ENCODE data around the gene ADAM12.

The ADAM12 gene

GRCh38 chr10:126097558-126098225 is 290.6 kb downstream of the ADAM12 start:
- TF ChIP-seq EZH2phosphoT487 (IDR thresholded peaks at IDR 0.05; ENCODE audit: borderline replicate concordance): no peak
- no peak for TF ChIP-seq CTCF (conservative IDR thresholded peaks at IDR 0.05; ENCODE audit: low read length)
- H3K27me3 ChIP-seq (ENCODE audit: insufficient read depth, low read length, poor library complexity, severe bottlenecking): no peaks in the 10 kb centered on the region
- H3K36me3 ChIP-seq (ENCODE audit: insufficient read depth, low read length): no peaks in the 10 kb centered on the region
- H3K9me2 ChIP-seq (replicated peaks; ENCODE audit: low read depth, low read length): no peaks in the 10 kb centered on the region
- no peaks in the 10 kb centered on the region for H3K9me3 ChIP-seq (ENCODE audit: insufficient read depth, low read depth, low read length)
- no peak overlapping the region for H3K4me2 ChIP-seq (ENCODE audit: low read depth, low read length, poor library complexity, severe bottlenecking)
- no peak overlapping the region for H2AFZ ChIP-seq (ENCODE audit: low read length)
- H3K9ac ChIP-seq (ENCODE audit: low read depth, low read length, poor library complexity, severe bottlenecking): no peak overlapping the region
- H4K20me1 ChIP-seq (ENCODE audit: insufficient read depth, low read length, poor library complexity, severe bottlenecking): no peaks in the 10 kb centered on the region
- H3K4me3 ChIP-seq (ENCODE audit: low read length, poor library complexity, severe bottlenecking): no peak overlapping the region
- no peaks in the 10 kb centered on the region for H3F3A ChIP-seq (ENCODE audit: low read depth)
- H3K79me2 ChIP-seq (ENCODE audit: insufficient read depth, low read length): no peaks in the 10 kb centered on the region
- H3K4me1 ChIP-seq (ENCODE audit: insufficient read depth, low read length, poor library complexity, severe bottlenecking): no peaks in the 10 kb centered on the region

GRCh38 chr10:126094537-126094936 is 293.7 kb downstream of the ADAM12 start:
- H3F3A ChIP-seq (ENCODE audit: low read depth): no peaks in the 10 kb centered on the region
- H2AFZ ChIP-seq (ENCODE audit: low read length): no peak overlapping the region
- H3K79me2 ChIP-seq (ENCODE audit: insufficient read depth, low read length): no peaks in the 10 kb centered on the region
- TF ChIP-seq CTCF (conservative IDR thresholded peaks at IDR 0.05; ENCODE audit: low read length): no peak
- TF ChIP-seq EZH2phosphoT487 (IDR thresholded peaks at IDR 0.05; ENCODE audit: borderline replicate concordance): no peak
- H3K4me3 ChIP-seq (ENCODE audit: low read length, poor library complexity, severe bottlenecking): no peak overlapping the region
- no peaks in the 10 kb centered on the region for H3K9me2 ChIP-seq (replicated peaks; ENCODE audit: low read depth, low read length)
- H3K4me2 ChIP-seq (ENCODE audit: low read depth, low read length, poor library complexity, severe bottlenecking): no peak overlapping the region
- no peaks in the 10 kb centered on the region for H3K9me3 ChIP-seq (ENCODE audit: insufficient read depth, low read depth, low read length)
- H3K36me3 ChIP-seq (ENCODE audit: insufficient read depth, low read length): no peaks in the 10 kb centered on the region
- no peaks in the 10 kb centered on the region for H3K27me3 ChIP-seq (ENCODE audit: insufficient read depth, low read length, poor library complexity, severe bottlenecking)
- H4K20me1 ChIP-seq (ENCODE audit: insufficient read depth, low read length, poor library complexity, severe bottlenecking): no peaks in the 10 kb centered on the region
- no peak overlapping the region for H3K9ac ChIP-seq (ENCODE audit: low read depth, low read length, poor library complexity, severe bottlenecking)
- H3K4me1 ChIP-seq (ENCODE audit: insufficient read depth, low read length, poor library complexity, severe bottlenecking): no peaks in the 10 kb centered on the region

- Histone ChIP-seq H3K9me3 (ENCODE audit: insufficient read depth, low read depth, low read length) (no peaks in the 10 kb centered on the region; the same call in 1 of the 2 replicates), H2AFZ (ENCODE audit: low read length) (no peak overlapping the region), H3K4me2 (ENCODE audit: low read depth, low read length, poor library complexity, severe bottlenecking) (no peak overlapping the region), H3K9me2 (replicated peaks; ENCODE audit: low read depth, low read length) (no peaks in the 10 kb centered on the region), H3K79me2 (ENCODE audit: insufficient read depth, low read length) (no peaks in the 10 kb centered on the region), H3K27me3 (ENCODE audit: insufficient read depth, low read length, poor library complexity, severe bottlenecking) (no peaks in the 10 kb centered on the region), H3K36me3 (ENCODE audit: insufficient read depth, low read length) (no peaks in the 10 kb centered on the region), H4K20me1 (ENCODE audit: insufficient read depth, low read length, poor library complexity, severe bottlenecking) (no peaks in the 10 kb centered on the region), H3K9ac (ENCODE audit: low read depth, low read length, poor library complexity, severe bottlenecking) (no peak overlapping the region), H3F3A (ENCODE audit: low read depth) (no peaks in the 10 kb centered on the region), H3K4me3 (ENCODE audit: low read length, poor library complexity, severe bottlenecking) (no peak overlapping the region), H3K4me1 (ENCODE audit: insufficient read depth, low read length, poor library complexity, severe bottlenecking) (no peaks in the 10 kb centered on the region)
- TF ChIP-seq EZH2phosphoT487 (IDR thresholded peaks at IDR 0.05; ENCODE audit: borderline replicate concordance) (no peak), CTCF (conservative IDR thresholded peaks at IDR 0.05; ENCODE audit: low read length) (no peak)
These were observed 295.7 kb downstream of the ADAM12 start for GRCh38 chr10:126092366-126093215.

Measured in Loucy (cell line).